HEK293 (cell line): ENCODE data around the gene B3GAT1.

Experiments
- CTCF ChIA-PET: fragments of 350-600 bp; formaldehyde crosslinking; extraction: SDS; loops from one replicate; lab custom pipeline; 2021; ENCODE audit warnings: antibody characterized with exemption; lab: Yijun Ruan, JAX
- POLR2A ChIA-PET: fragments of 300-600 bp; formaldehyde crosslinking; extraction: SDS; loops from one replicate; lab custom pipeline; 2020; ENCODE audit warnings: antibody characterized with exemption, inconsistent platforms; lab: Yijun Ruan, JAX
- H3K27ac ChIP-seq: fragments of 200-500 bp; sonication (Bioruptor generic); 2 replicates; pipeline ENCODE4 v1.5.1; 2014; ENCODE audit warnings: low read depth, low read length, control low read depth, inconsistent platforms; ENCODE audit errors: extremely low read depth
- H3K36me3 ChIP-seq, 2 experiments: fragments of 200-500 bp in 1 of 2; sonication (Bioruptor generic) in 1 of 2; 1 replicate in 1 of 2; 2 replicates in 1 of 2; pipeline ENCODE4 v1.5.1; 2014 to 2017; ENCODE audit warnings: inconsistent platforms in 2 of 2, low read length in 2 of 2; ENCODE audit not compliant: control insufficient read depth in 2 of 2, insufficient read depth in 1 of 2
- H3K4me1 ChIP-seq: fragments of 200-500 bp; sonication (Bioruptor generic); 2 replicates; pipeline ENCODE4 v1.5.1; 2014; ENCODE audit warnings: mild to moderate bottlenecking, low read length, inconsistent platforms; ENCODE audit not compliant: control insufficient read depth, insufficient read depth
- H3K4me3 ChIP-seq: 2 replicates; pipeline ENCODE4 v1.5.1; 2011; ENCODE audit warnings: low read depth, mild to moderate bottlenecking, control low read depth, low read length, moderate library complexity
- H3K9me3 ChIP-seq: fragments of 200-500 bp; sonication (Bioruptor generic); 2 replicates; pipeline ENCODE4 v1.5.1; 2014; ENCODE audit warnings: low read depth, low read length, inconsistent platforms; ENCODE audit not compliant: control insufficient read depth, insufficient read depth
- ATF2 ChIP-seq: fragments of 450-650 bp; formaldehyde crosslinking; IDR thresholded peaks from 2 replicates; pipeline ENCODE4 v1.5.1; 2016; ENCODE audit warnings: missing biosample characterization, missing genetic modification characterization, low read depth
- BCL6B ChIP-seq: fragments of 450-650 bp; formaldehyde crosslinking; IDR thresholded peaks from 2 replicates; pipeline ENCODE4 v1.5.1; 2017; ENCODE audit warnings: missing biosample characterization, missing genetic modification characterization
- INSM2 ChIP-seq: fragments of 450-650 bp; formaldehyde crosslinking; IDR thresholded peaks from 2 replicates; pipeline ENCODE4 v1.5.1; 2016; ENCODE audit warnings: missing biosample characterization, missing genetic modification characterization
- KLF7 ChIP-seq: fragments of 450-650 bp; formaldehyde crosslinking; IDR thresholded peaks from 2 replicates; pipeline ENCODE4 v1.5.1; 2016; ENCODE audit warnings: missing biosample characterization, missing genetic modification characterization, borderline replicate concordance
- KLF9 ChIP-seq: fragments of 450-650 bp; formaldehyde crosslinking; IDR thresholded peaks from 2 replicates; pipeline ENCODE4 v1.5.1; 2016; ENCODE audit warnings: missing biosample characterization, missing genetic modification characterization, low read depth
- PRDM10 ChIP-seq: fragments of 450-650 bp; formaldehyde crosslinking; IDR thresholded peaks from 2 replicates; pipeline ENCODE4 v1.5.1; 2016; ENCODE audit warnings: missing biosample characterization, missing genetic modification characterization
- SP7 ChIP-seq: fragments of 450-650 bp; formaldehyde crosslinking; IDR thresholded peaks from 2 replicates; pipeline ENCODE4 v1.5.1; 2016; ENCODE audit warnings: missing biosample characterization, missing genetic modification characterization
- ZBTB8A ChIP-seq: fragments of 450-650 bp; formaldehyde crosslinking; IDR thresholded peaks from 2 replicates; pipeline ENCODE4 v1.5.1; 2016; ENCODE audit warnings: missing biosample characterization, missing genetic modification characterization
- ZEB2 ChIP-seq: fragments of 450-650 bp; formaldehyde crosslinking; IDR thresholded peaks from 2 replicates; pipeline ENCODE4 v1.5.1; 2016; ENCODE audit warnings: missing biosample characterization, missing genetic modification characterization
- ZNF157 ChIP-seq: fragments of 450-650 bp; formaldehyde crosslinking; IDR thresholded peaks from 2 replicates; pipeline ENCODE4 v1.5.1; 2016; ENCODE audit warnings: missing biosample characterization, missing genetic modification characterization
- ZNF239 ChIP-seq: fragments of 450-650 bp; formaldehyde crosslinking; IDR thresholded peaks from 2 replicates; pipeline ENCODE4 v1.5.1; 2016; ENCODE audit warnings: missing biosample characterization, missing genetic modification characterization
- ZNF26 ChIP-seq: fragments of 450-650 bp; formaldehyde crosslinking; IDR thresholded peaks from 2 replicates; pipeline ENCODE4 v1.5.1; 2016; ENCODE audit warnings: missing biosample characterization, missing genetic modification characterization
- ZNF350 ChIP-seq: fragments of 450-650 bp; formaldehyde crosslinking; IDR thresholded peaks from 2 replicates; pipeline ENCODE4 v1.5.0; 2017; ENCODE audit warnings: missing biosample characterization, mild to moderate bottlenecking, missing genetic modification characterization
- ZNF48 ChIP-seq: fragments of 450-650 bp; formaldehyde crosslinking; IDR thresholded peaks from 2 replicates; pipeline ENCODE4 v1.5.1; 2016; ENCODE audit warnings: missing biosample characterization, missing genetic modification characterization
- ZNF626 ChIP-seq: fragments of 450-650 bp; sonication (Bioruptor Pico); formaldehyde crosslinking; IDR thresholded peaks from 2 replicates; pipeline ENCODE4 v1.5.1; 2018; ENCODE audit warnings: missing biosample characterization, missing genetic modification characterization, inconsistent platforms
- ZNF677 ChIP-seq: fragments of 450-650 bp; IDR thresholded peaks from 2 replicates; pipeline ENCODE4 v1.5.0; 2018; ENCODE audit warnings: missing biosample characterization, mild to moderate bottlenecking, missing genetic modification characterization, moderate library complexity
- ZNF785 ChIP-seq: fragments of 450-650 bp; formaldehyde crosslinking; IDR thresholded peaks from 2 replicates; pipeline ENCODE4 v1.5.1; 2016; ENCODE audit warnings: missing biosample characterization, missing genetic modification characterization
- ZNF791 ChIP-seq: fragments of 450-650 bp; formaldehyde crosslinking; IDR thresholded peaks from 2 replicates; pipeline ENCODE4 v1.5.1; 2016; ENCODE audit warnings: missing biosample characterization, missing genetic modification characterization
- ZSCAN23 ChIP-seq: fragments of 450-650 bp; formaldehyde crosslinking; IDR thresholded peaks from 2 replicates; pipeline ENCODE4 v1.5.1; 2016; ENCODE audit warnings: missing biosample characterization, missing genetic modification characterization

The B3GAT1 gene

GRCh38 chr11:134385774-134386565 is 26.1 kb downstream of the B3GAT1 start (continued):
- TF ChIP-seq ZEB2: 0 out of 2 replicates have a peak, but pooled peaks have one; percentile 42
- TF ChIP-seq ZNF157 (tag by site-specific recombination): no peak

GRCh38 chr11:134385171-134385570 is 26.9 kb downstream of the B3GAT1 start:
- no peaks in the 10 kb centered on the region for H3K9me3 ChIP-seq
- H3K36me3 ChIP-seq: no peaks in the 10 kb centered on the region
- no peak overlapping the region for H3K27ac ChIP-seq
- no peak for TF ChIP-seq ATF2 (tag by site-specific recombination)
- no peak for TF ChIP-seq INSM2 (tag by site-specific recombination)
- no peak for TF ChIP-seq ZSCAN23 (tag by site-specific recombination)
- no peak for TF ChIP-seq ZNF26
- TF ChIP-seq SP7 (tag by site-specific recombination): no peak
- TF ChIP-seq ZEB2: no peak
- TF ChIP-seq PRDM10 (tag by site-specific recombination): no peak
- no peak for TF ChIP-seq ZNF626 (tag by site-specific recombination)
- H3K4me1 ChIP-seq: peaks cover 3% of the 10 kb centered on the region; the same call in 1 of the 2 replicates
- ChIA-PET POLR2A (no interaction called here), CTCF (no interaction called here)
- no peak overlapping the region for H3K4me3 ChIP-seq

GRCh38 chr11:134384406-134384805 is 27.6 kb downstream of the B3GAT1 start:
- ChIA-PET POLR2A (no interaction called here), CTCF (no interaction called here)
- no peak overlapping the region for H3K4me3 ChIP-seq
- peaks cover 3% of the 10 kb centered on the region; the same call in 1 of the 2 replicates for H3K4me1 ChIP-seq
- no peaks in the 10 kb centered on the region for H3K9me3 ChIP-seq
- no peaks in the 10 kb centered on the region for H3K36me3 ChIP-seq
- no peak overlapping the region for H3K27ac ChIP-seq
- TF ChIP-seq KLF7 (tag by site-specific recombination) (no peak), ZNF48 (tag by site-specific recombination) (no peak), ZNF785 (tag by site-specific recombination) (no peak), ZNF677 (tag by site-specific recombination) (no peak), ZNF791 (tag by site-specific recombination) (no peak), ZNF350 (tag by site-specific recombination) (no peak), ZNF239 (tag by site-specific recombination) (no peak), ZBTB8A (tag by site-specific recombination) (no peak), KLF9 (no peak), PRDM10 (tag by site-specific recombination) (no peak), BCL6B (tag by site-specific recombination) (no peak)
